ENCODE measurements around the gene TTLL10.
"Not testable (repeated sequence)": the region's sequence is repeated elsewhere in the genome, so short reads cannot be mapped to it uniquely, and the experiment has no call there.

Gene TTLL10

GRCh38 chr1:1194723-1195122, 21.0 kb downstream of the TTLL10 start:
- no peaks in the 10 kb centered on the region for H3K4me1 ChIP-seq (ENCODE audit: insufficient read depth, low read length)
- H3K9me3 ChIP-seq (ENCODE audit: control insufficient read depth, insufficient read depth, low read length) = peaks cover 3% of the 10 kb centered on the region
- no peaks in the 10 kb centered on the region for H3K36me3 ChIP-seq (ENCODE audit: insufficient read depth, low read length)
- H3K9ac ChIP-seq (ENCODE audit: low read depth, low read length) = no peak overlapping the region

- not testable (repeated sequence) for H3K9ac ChIP-seq (ENCODE audit: low read depth, low read length); H3K4me1 ChIP-seq (ENCODE audit: insufficient read depth, low read length)
These were observed 22.0 kb downstream of the TTLL10 start for GRCh38 chr1:1195726-1196125.

GRCh38 chr1:1196431-1197187, 22.9 kb downstream of the TTLL10 start:
- H3K9ac ChIP-seq (ENCODE audit: low read depth, low read length) = no peak overlapping the region
- H3K4me1 ChIP-seq (ENCODE audit: insufficient read depth, low read length) = no peaks in the 10 kb centered on the region
- H3K9me3 ChIP-seq (ENCODE audit: control insufficient read depth, insufficient read depth, low read length) = no peaks in the 10 kb centered on the region
- H3K36me3 ChIP-seq (ENCODE audit: insufficient read depth, low read length) = no peaks in the 10 kb centered on the region

More at GRCh38 chr1:1195726-1196125, 22.0 kb downstream of the TTLL10 start:
- not testable (repeated sequence) for H3K9me3 ChIP-seq (ENCODE audit: control insufficient read depth, insufficient read depth, low read length); H3K36me3 ChIP-seq (ENCODE audit: insufficient read depth, low read length)

- H3K9ac ChIP-seq (ENCODE audit: low read depth, low read length) = no peak overlapping the region
- H3K9me3 ChIP-seq (ENCODE audit: control insufficient read depth, insufficient read depth, low read length) = no peaks in the 10 kb centered on the region
- H3K4me1 ChIP-seq (ENCODE audit: insufficient read depth, low read length) = no peaks in the 10 kb centered on the region
- no peaks in the 10 kb centered on the region for H3K36me3 ChIP-seq (ENCODE audit: insufficient read depth, low read length)
These were observed 23.5 kb downstream of the TTLL10 start for GRCh38 chr1:1197188-1197500.

- no peaks in the 10 kb centered on the region for H3K9me3 ChIP-seq (ENCODE audit: control insufficient read depth, insufficient read depth, low read length)
These were observed 24.1 kb downstream of the TTLL10 start for GRCh38 chr1:1197551-1198422.

GRCh38 chr1:1198423-1199140, 24.9 kb downstream of the TTLL10 start:
- no peaks in the 10 kb centered on the region for H3K4me1 ChIP-seq (ENCODE audit: insufficient read depth, low read length)
- H3K9me3 ChIP-seq (ENCODE audit: control insufficient read depth, insufficient read depth, low read length) = no peaks in the 10 kb centered on the region
- no peak overlapping the region for H3K9ac ChIP-seq (ENCODE audit: low read depth, low read length)
- H3K36me3 ChIP-seq (ENCODE audit: insufficient read depth, low read length) = no peaks in the 10 kb centered on the region

More at GRCh38 chr1:1197551-1198422, 24.1 kb downstream of the TTLL10 start:
- no peaks in the 10 kb centered on the region for H3K4me1 ChIP-seq (ENCODE audit: insufficient read depth, low read length)
- H3K9ac ChIP-seq (ENCODE audit: low read depth, low read length) = no peak overlapping the region
- no peaks in the 10 kb centered on the region for H3K36me3 ChIP-seq (ENCODE audit: insufficient read depth, low read length)

- H3K9ac ChIP-seq (ENCODE audit: low read depth, low read length) = no peak overlapping the region
- no peaks in the 10 kb centered on the region for H3K36me3 ChIP-seq (ENCODE audit: insufficient read depth, low read length)
- H3K9me3 ChIP-seq (ENCODE audit: control insufficient read depth, insufficient read depth, low read length) = no peaks in the 10 kb centered on the region
- no peaks in the 10 kb centered on the region for H3K4me1 ChIP-seq (ENCODE audit: insufficient read depth, low read length)
These were observed 25.7 kb downstream of the TTLL10 start for GRCh38 chr1:1199141-1199960.

- Histone ChIP-seq H3K9me3 (ENCODE audit: control insufficient read depth, insufficient read depth, low read length) (no peaks in the 10 kb centered on the region), H3K4me1 (ENCODE audit: insufficient read depth, low read length) (no peaks in the 10 kb centered on the region), H3K9ac (ENCODE audit: low read depth, low read length) (no peak overlapping the region), H3K36me3 (ENCODE audit: insufficient read depth, low read length) (no peaks in the 10 kb centered on the region)
These were observed 26.5 kb downstream of the TTLL10 start for GRCh38 chr1:1199961-1200875.

- no peaks in the 10 kb centered on the region for H3K36me3 ChIP-seq (ENCODE audit: insufficient read depth, low read length)
- no peaks in the 10 kb centered on the region for H3K9me3 ChIP-seq (ENCODE audit: control insufficient read depth, insufficient read depth, low read length)
- H3K9ac ChIP-seq (ENCODE audit: low read depth, low read length) = peak overlapping the region; percentile 48
- H3K4me1 ChIP-seq (ENCODE audit: insufficient read depth, low read length) = no peaks in the 10 kb centered on the region; the same call in 1 of the 2 replicates
These were observed 27.5 kb downstream of the TTLL10 start for GRCh38 chr1:1200876-1201810.

GRCh38 chr1:1202831-1203560, 29.3 kb downstream of the TTLL10 start:
- H3K36me3 ChIP-seq (ENCODE audit: insufficient read depth, low read length) = no peaks in the 10 kb centered on the region
- H3K9me3 ChIP-seq (ENCODE audit: control insufficient read depth, insufficient read depth, low read length) = no peaks in the 10 kb centered on the region
- no peak overlapping the region for H3K9ac ChIP-seq (ENCODE audit: low read depth, low read length)
- H3K4me1 ChIP-seq (ENCODE audit: insufficient read depth, low read length) = peaks cover 4% of the 10 kb centered on the region; the same call in 1 of the 2 replicates

GRCh38 chr1:1203561-1204424, 30.1 kb downstream of the TTLL10 start:
- Histone ChIP-seq H3K9me3 (ENCODE audit: control insufficient read depth, insufficient read depth, low read length) (no peaks in the 10 kb centered on the region), H3K4me1 (ENCODE audit: insufficient read depth, low read length) (peaks cover 7% of the 10 kb centered on the region; the same call in 1 of the 2 replicates), H3K9ac (ENCODE audit: low read depth, low read length) (no peak overlapping the region), H3K36me3 (ENCODE audit: insufficient read depth, low read length) (no peaks in the 10 kb centered on the region)
